Measurements from ENCODE around the gene CYBC1.

Gene CYBC1

GRCh38 chr17:82447876-82448275 lies 2.7 kb downstream of the CYBC1 start:
- DNase-seq (ENCODE audit: low spot score), result no peak

GRCh38 chr17:82446649-82447048 lies 3.9 kb downstream of the CYBC1 start:
- no peak for DNase-seq (ENCODE audit: low spot score)

GRCh38 chr17:82446124-82446523 lies 4.4 kb downstream of the CYBC1 start:
- no peak for DNase-seq (ENCODE audit: low spot score)

- DNase-seq (ENCODE audit: low spot score), result no peak
Measured at GRCh38 chr17:82445542-82445941, 5.0 kb downstream of the CYBC1 start.

GRCh38 chr17:82444941-82445521 lies 5.5 kb downstream of the CYBC1 start:
- DNase-seq (ENCODE audit: low spot score), result no peak

GRCh38 chr17:82444284-82444893 lies 6.2 kb downstream of the CYBC1 start:
- no peak for DNase-seq (ENCODE audit: low spot score)

GRCh38 chr17:82443465-82444283 lies 6.9 kb downstream of the CYBC1 start:
- DNase-seq (ENCODE audit: low spot score), result no peak

GRCh38 chr17:82442643-82443464 lies 7.7 kb downstream of the CYBC1 start:
- DNase-seq (ENCODE audit: low spot score), result no peak

- no peak for DNase-seq (ENCODE audit: low spot score)
Measured at GRCh38 chr17:82441691-82442487, 8.7 kb downstream of the CYBC1 start.

GRCh38 chr17:82440991-82441627 lies 9.4 kb downstream of the CYBC1 start:
- no peak for DNase-seq (ENCODE audit: low spot score)

- no peak for DNase-seq (ENCODE audit: low spot score)
Measured at GRCh38 chr17:82440469-82440981, 10.0 kb downstream of the CYBC1 start.

GRCh38 chr17:82439829-82440365 lies 10.7 kb downstream of the CYBC1 start:
- no peak for DNase-seq (ENCODE audit: low spot score)

- DNase-seq (ENCODE audit: low spot score), result no peak
Measured at GRCh38 chr17:82439194-82439828, 11.2 kb downstream of the CYBC1 start.

- DNase-seq (ENCODE audit: low spot score), result no peak
Measured at GRCh38 chr17:82438401-82439193, 12.0 kb downstream of the CYBC1 start.

GRCh38 chr17:82437325-82437668 lies 13.3 kb downstream of the CYBC1 start:
- no peak for DNase-seq (ENCODE audit: low spot score)

GRCh38 chr17:82436601-82437324 lies 13.8 kb downstream of the CYBC1 start:
- no peak for DNase-seq (ENCODE audit: low spot score)

- DNase-seq (ENCODE audit: low spot score), result no peak
Measured at GRCh38 chr17:82435601-82436583, 14.7 kb downstream of the CYBC1 start.

Measured in hepatic stellate cell (primary cell).